ENCODE data around the gene NDUFAB1.
"Not testable (repeated sequence)": the region's sequence is repeated elsewhere in the genome, so short reads cannot be mapped to it uniquely, and the experiment has no call there.

NDUFAB1 gene

DNA sequence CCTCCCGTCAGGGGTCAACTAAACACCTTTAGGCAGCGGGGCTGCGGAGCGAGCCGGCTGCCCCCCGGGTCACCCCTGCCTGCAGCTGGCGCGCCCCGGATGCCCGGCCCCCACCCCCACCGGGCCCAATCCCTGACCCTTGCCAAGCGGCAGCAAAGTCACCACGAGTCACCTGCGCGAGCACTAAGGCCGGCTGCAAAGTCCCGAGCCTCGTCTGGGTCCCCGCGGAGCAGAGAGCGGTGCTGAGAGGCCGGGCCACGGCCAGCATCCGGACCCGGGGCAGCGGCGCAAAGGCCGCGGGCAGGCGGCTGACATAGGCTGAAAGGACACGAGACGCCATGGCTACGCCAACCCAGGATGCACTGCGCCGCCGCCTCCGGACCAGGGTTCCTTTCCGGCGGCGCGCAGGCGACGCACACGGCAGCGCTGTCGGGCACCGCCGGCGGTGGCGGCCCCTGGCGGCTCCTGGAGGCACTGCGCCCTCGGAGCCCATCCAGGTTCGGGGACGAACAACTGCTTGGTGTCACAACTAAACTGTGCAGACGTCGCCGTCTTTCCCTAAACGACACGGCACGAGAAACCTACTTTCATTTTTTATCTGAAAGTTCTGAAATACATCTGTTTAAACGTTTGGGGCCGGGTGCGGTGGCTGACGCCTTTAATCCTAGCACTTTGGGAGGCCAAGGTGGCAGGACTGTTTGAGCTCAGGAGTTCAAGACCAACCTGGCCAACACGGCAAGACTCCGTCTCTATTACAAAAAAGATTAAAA is at the start of gene NDUFAB1:
Gene NDUFAB1 (minus strand): TSS at position 366 of the 770 bp plus-strand sequence. CDS start 26 bp downstream, at position 340.
- DNase-seq = peak; percentile 93

DNA sequence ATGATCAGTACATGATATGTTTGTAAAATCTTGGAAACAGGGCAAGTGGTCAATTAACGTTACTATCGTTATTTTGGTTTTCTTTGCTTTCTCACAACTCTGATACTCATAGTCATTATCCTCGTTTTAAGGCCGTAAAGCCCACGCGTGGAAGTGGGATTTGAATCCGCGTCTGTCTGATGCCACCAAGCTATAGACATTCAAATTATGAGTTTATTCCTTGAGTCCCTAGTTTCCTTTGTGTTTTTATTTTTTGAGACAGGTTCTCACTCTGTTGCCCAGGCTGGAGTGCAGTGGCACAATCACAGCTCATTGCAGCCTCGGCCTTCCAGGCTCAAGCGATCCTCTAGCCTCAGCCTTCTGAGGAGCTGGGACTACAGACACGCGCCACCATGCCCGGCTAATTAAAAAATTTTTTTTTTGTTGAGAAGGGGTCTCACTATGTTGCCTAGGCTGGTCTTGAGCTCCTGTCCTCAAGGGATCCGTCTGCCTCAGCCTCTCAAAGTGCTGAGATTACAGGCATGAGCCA is 46.2 kb upstream of the NDUFAB1 start:
- DNase-seq = no peak

DNA sequence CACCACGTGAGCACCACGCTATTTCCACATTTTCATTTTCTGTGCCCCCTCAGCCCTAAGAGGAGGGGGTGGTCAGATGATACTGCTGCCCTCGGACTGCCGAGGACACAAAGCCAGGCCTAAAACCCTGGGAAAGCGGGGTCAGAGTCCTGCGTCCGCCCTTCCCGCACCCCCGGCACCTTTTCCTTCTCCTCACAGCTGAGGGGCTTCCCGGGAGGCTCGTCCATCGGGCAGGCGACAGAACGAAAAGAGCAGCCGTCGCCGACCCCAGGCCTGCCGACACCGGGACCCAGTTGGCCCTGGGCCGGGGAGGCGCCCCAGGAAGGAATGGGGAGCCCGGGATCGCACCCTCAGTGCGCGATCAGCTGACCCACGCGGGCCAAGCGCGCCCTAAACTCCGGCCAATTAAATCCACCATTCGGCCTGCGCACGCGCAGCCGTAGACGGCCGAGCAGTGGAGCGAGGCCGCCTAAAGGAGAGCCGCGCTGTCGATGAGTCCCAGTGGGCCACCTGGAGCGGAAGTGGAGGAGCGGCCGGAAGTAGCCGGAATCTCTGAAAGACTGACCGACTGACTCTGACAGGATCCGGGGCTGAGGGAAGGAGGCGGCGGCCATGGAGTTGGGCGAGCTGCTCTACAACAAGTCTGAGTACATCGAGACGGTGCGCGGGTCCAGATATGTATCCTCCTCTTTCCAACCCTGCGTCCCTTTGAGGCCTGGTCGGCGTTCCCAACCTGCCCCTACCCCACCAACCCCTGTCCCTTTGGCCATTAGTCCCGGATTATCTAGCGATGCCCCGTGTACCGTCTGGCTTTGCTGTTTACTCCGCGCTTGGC is 45.0 kb upstream of the NDUFAB1 start, which contains the start of the genes DCTN5 and PALB2:
Gene DCTN5 (plus strand): TSS at position 536 of the 835 bp plus-strand sequence. CDS start 77 bp downstream, at position 613.
Gene PALB2 (minus strand): TSS at position 380 of the 835 bp plus-strand sequence. CDS start 153 bp downstream, at position 227.
- DNase-seq = peak; percentile 97

DNA sequence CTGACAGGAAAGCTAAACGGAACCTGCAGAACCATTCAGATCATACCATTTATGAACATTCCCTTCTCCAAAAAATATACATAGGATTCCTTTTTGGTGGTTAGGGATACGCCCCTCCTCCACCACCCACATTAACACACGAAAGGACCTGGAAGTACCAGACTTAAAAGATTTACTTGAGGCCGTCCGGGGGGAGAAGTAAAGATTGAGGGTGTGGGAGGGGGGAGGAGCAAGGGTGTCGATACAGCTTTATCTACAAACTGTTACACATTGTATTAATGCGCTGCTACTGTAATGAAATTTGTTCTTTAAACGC is 44.5 kb upstream of the NDUFAB1 start:
- peak; percentile 17 for DNase-seq

DNA sequence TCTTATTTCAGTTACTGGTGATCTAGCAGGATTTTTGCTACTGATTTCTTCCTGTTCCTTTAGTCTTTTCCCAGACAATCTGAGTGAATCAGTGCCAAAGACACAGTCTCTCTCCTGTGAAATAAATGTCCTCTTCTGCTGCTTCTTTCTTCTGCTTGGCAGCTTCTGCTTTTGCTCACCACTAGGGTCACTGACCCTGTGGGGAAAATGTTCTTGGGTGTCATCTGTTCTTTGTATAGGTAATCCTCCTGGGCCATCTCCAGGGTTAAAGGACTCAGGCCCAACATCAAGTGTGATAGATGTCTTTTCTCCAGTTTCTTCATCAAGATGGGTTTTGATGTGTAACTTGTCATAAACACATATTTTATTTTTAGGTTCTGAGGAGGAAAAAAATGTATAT is 39.8 kb upstream of the NDUFAB1 start:
- no peak for DNase-seq

DNA sequence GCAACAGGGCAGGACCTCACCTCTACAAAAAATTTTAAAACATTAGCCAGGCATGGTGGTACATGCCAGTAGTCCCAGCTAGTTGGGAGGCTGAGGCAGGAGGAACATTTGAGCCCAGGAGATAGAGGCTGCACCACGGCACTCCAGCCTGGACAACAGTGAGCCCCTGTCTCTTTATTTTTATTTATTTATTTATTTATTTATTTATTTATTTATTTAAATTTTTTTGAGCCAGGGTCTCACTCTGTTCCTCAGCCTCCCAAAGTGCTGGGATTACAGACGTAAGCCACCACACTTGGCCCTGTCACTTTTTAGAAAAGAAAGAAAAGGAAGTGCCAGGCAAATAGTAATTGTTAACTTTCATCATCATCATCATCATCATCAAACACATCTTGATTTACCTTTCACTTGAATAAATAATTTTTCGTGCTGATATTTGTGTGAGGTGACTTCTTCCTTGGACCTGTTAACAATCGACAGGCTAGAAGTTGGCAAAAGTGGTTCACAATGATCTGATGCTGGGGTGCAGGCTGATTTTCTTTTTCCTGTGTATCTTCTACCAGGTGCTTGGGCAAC is 38.4 kb upstream of the NDUFAB1 start:
- DNase-seq = no peak

DNA sequence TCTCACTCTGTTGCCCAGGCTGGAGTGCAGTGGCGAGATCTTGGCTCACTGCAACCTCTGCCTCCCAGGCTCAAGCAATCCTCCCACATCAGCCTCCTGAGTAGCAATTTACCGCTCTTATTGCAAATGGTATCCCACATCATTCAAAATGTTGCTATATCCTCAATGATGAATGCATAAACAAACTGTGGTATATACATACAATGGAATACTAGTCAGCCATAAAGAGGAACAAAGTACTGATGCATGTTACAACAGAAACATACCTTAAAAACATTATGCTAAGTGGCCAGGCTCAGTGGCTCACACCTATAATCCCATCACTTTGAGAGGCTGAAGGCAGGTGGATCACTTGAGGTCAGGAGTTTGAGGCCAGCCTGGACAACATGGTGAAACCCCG is 35.8 kb upstream of the NDUFAB1 start:
- not testable (repeated sequence) for DNase-seq

DNA sequence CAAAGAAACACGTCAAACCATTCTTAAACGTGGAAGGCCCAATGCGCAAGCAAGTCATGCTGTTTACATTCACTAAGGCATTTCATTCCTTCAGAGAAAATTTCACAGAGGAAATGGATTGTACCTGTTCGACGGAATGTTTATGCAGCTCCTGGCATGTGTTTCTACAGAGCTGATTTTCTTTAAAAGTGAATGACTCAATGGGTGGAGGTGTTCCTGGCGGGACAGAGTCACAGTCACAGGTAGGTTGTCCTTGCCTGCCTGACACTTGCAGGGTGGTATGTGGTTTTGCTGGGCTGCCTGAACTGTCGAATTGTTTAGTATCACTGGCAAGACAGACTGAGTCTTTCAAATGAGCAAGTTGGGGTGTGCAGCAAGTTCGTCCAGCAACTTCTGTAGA is 33.4 kb upstream of the NDUFAB1 start:
- DNase-seq = no peak

DNA sequence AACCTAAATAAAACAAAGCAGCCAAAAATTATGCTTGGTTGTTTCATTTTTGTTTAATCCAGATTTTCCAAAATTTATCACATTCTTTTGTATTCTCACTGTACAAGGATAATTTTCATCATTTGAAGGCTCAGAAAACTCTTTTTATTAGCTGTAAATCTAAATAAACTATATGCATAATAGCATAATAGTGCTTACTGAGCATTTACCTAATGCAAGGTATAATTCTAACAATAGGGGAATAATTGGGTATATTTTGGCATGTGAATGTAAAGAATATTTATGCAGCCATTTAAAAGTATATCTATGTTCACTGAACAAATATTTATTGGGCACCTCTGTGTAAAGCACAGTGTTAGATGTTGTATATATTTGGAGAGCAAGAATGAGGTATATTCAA is 28.0 kb upstream of the NDUFAB1 start:
- no peak for DNase-seq

DNA sequence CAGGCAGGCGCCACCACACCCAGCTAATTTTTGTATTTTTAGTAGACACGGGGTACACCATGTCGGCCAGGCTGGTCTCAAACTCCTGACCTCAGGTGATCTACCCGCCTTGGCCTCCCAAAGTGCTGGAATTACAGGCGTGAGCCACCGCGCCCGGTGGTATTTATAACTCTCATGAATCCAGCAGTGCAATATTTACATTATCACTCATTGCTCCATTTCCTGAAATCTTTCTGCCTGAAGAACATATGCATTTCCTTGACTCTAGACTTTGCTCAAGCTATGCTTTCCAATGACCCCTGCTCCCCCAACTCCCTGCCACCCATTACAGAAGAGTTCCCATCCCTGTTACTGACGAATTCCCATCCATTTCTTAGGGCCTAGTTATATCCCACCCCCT is 19.7 kb upstream of the NDUFAB1 start:
- no peak for DNase-seq

DNA sequence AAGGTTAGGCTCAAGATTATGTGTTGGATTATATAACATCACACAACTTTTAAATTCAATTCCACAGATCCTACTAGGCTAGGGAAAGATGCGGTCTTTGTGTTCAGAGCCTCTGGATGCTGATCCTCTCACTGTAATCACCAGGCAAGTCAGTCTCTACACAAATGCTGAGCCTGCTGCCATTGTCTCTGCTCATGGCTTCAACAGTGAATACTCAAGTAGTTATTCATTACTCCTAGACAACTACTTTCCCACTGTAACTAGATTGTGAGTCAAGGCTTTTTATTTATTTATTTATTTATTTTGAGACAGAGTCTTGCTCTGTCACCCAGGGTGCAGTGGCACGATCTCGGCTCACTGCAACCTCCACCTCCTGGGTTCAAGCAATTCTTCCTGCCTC is 15.8 kb upstream of the NDUFAB1 start:
- no peak for DNase-seq

DNA sequence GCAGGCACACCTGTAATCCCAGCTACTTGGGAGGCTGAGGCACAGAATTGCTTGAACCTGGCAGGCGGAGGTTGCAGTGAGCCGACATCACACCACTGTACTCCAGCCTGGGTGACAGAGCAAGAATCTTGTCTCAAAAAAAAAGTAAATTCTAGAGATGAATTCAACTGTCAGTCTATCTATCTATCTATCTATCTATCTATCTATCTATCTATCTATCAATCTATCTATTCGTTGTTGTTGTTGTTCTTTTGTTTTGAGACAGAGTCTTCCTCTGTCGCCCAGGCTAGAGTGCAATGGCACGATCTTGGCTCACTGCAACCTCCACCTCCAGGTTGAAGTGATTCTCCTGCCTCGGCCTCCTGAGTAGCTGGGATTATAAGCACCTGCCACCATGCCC is 14.8 kb upstream of the NDUFAB1 start:
- DNase-seq = not testable (repeated sequence)

DNA sequence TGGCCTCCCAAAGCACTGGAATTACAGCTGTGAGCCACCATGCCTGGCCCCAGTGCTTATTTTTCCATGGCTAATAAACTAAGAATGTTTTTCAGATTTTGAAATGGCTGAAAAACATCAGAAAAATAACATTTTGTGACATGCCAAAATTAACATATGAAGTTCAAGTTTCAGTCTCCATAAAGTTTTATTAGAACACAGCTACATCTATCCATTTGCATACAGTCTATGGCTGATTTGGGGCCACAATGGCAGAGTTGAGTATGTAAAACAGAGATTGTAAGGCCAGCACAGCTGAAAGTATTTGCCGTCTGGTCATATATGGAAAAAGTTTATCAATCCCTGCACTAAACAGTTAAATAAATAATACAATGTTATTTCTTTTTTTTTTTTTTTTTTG is 13.8 kb upstream of the NDUFAB1 start:
- no peak for DNase-seq

DNA sequence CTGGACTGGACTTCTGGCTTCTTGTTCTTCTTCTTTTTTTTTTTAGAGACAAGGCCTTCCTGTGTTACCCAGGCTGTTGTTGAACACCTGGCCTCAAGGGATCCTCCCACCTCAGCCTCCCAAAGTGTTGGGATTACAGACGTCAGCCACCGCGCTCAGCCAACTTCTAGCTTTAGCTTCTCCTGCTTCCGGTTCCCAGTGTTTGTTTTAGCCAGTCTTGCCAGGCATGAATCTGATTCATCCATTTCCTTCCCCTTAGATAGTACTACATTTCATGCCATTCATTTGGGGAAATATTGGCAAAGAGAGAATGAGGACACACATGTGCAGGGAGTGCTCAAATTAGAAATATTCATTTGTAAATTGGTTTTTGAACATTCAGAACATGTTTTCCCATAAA is 12.1 kb upstream of the NDUFAB1 start:
- DNase-seq = no peak

DNA sequence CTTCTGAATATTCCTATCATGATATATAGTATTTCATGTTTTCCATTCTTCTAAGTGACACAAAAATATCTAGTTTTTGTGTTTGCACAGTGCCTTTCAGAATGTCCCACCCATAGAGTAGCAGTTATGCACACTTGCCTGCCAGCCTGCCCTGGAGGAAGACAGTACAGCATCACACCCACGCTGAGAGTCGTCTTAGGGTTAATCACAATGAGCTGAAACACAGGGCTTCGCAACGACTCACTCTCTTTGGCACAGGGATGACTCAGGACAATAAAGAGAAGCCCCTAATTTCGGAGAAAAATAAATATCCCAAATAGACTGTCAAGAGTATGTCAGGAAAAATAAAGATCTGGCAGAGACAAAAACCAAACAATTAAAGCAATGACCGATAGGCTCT is 11.6 kb upstream of the NDUFAB1 start:
- DNase-seq = no peak

DNA sequence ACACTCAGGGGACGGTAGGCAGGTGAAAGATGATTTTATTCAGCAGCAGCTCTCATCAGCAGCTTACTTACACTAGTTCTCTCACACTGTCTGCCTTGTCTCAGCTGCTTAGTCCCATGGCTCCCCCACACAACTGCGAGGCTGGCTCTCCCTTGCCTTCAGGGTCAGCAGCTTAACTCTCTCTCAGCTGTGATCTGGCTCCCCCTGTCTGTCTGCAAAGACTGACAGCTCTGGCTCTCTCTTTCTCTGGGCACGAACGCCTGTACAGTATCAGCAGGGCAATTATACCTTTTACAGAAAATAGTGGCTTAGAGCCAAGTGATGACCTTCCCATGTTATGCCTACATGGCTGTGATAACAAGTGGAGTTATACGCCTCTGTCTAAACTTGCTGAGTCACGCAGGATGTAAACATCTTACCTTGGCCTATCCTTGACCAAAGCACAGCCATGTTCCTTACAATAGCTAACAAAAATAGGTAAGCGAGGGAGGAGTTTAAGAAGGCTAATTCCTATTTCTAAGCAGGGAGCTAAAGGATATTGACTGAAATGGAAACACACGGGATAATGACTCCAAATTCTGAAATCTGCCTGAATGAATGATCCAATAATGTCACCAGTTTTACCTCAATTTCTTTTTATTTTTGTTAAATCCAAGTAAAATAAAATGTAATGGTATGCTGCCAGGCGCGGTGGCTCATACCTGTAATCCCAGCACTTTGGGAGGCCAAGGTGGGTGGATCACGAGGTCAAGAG is 1.1 kb upstream of the NDUFAB1 start:
- DNase-seq = peak; percentile 25

DNA sequence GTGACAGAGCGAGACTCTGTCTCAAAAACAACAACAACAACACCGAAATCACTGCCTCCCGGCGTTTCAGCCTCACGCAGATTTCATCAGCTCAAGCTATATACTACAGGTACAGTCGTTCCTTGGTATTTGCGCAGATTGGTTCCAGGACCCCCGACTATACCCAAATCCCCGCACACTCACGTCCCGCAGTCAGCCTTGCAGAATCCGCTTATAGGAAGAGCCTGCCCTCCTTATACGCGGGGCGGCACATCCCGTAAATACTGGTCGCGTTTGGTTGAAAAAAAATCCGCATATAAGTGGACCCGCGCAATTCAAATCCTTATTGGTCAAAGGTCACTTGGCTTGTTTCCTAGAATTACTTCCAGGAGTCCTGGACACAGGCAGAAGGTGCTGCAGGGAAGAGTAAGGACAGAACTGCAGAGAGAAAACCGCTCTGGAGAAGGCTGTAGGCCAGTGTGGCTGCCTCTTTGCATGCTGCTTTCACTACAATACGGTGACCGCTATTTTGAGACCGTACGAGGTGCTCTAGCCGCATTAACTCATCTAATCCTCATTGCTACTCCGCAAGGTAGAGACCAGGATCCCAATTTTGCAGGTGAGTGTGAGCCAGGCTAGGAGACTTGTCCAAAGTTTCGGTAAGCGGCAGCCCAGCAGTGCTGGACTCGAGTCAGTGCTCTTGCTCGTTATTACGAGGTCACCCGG is 718 bp downstream of the NDUFAB1 start:
- no peak for DNase-seq

DNA sequence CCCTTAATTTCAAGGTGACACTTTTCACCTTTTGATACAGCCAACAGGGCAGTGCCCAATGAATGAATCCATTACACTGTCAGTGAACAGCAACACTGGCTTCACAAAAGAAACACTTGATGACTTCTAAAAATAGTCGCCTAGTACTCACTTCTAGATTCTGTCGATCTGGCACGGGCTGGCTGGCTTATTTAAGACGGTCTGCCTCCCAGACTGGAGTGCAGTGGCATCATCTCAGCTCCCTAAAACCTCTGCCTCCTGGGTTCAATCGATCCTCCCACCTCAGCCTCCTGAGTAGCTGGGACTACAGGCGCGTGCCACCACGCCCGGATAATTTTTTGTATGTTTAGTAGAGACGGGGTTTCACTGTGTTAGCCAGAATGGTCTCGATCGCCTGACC is 1.9 kb downstream of the NDUFAB1 start:
- no peak for DNase-seq

DNA sequence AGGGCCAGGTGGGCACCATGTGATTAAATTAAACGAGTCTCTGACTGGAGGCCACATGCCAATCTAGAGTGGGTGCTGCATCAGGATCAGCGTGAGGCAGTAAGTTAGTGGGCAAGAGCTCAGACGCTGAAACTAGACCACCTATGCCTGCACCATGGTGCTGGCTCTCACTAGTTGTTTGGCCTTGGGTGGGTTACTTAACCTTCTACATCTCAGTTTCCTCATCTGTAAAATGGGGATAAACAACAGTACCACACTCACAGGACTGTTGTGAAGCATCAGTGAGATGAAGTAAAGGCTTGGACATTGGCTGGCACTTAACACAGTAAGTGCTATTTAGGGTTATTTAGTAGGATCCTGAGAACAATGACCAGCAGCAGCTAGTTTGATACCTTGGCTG is 5.9 kb downstream of the NDUFAB1 start:
- no peak for DNase-seq

DNA sequence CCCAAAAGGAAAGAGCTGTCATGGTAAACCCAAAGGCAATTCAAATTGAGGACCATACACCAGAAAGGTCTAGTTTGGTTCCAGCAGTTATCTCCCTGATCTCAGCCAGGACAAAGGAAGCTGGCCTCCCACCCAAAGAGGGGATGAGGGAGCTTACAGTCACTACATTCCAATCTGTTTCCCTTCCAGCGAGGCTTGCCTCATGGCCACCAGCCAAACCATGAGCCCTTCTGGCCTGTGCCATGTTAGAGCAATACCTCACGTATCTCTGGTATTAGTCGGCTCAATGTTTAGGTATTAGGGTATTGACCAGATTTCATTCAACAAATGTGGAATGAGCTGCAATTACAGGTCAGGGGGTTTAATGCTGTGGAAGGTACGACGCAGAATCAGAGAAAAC is 8.4 kb downstream of the NDUFAB1 start:
- DNase-seq = no peak

DNA sequence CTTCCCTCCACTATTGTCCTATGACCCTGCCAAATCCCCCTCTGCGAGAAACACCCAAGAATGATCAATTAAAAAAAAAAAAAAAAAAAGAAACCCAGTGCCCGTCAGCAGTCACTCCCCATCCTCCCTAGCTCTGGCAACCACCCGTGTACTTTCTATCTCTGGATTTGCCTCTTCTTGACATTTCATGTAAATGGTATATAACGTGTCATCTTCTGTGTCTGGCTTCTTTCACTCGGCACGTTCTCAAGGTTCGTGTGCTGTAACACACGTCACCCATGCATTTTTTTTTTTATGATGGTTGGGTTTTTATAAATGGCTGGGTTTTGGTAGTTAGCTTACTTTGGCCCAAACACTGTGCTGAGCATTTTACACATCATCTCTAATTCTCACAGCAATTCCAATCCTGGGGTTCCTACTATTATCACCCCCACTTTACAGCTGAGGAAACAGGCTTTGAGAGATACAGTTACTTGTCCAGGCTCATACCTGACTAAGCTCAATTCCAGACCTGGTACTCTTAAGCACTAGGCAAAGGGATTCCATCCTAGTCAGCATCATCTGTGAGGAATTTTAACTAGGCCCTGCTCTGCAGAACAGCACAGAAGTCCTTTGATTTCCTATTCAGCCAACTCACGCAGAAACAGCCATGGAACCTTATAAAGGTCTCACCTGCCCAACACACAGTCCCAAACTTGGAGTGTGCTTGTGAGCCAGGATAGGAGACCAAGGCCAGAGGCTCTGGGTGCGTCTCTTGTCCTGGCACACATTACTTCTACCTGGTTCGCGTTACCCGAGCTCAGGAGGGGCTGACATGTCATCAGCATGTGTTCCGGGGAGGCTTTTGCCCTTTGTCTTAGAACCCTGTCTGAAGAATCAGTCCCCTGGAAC is 11.7 kb downstream of the NDUFAB1 start:
- DNase-seq = no peak

Data from femur (tissue), 1 donor.